WI38 (cell line): ENCODE data around the gene CCDC187.

Experiments used
- H3K4me3 ChIP-seq: 2 replicates; pipeline ENCODE4 v1.5.1; 2011; ENCODE audit warnings: low read depth, mild to moderate bottlenecking, control low read depth, low read length
- CTCF ChIP-seq: IDR thresholded peaks from 2 replicates; pipeline ENCODE4 v1.5.1; 2012; ENCODE audit warnings: low read depth, mild to moderate bottlenecking, control low read depth, low read length

The CCDC187 gene

GRCh38 chr9:136218673-136219072 lies 85.2 kb downstream of the CCDC187 start:
- TF ChIP-seq CTCF, result no peak
- no peak overlapping the region for H3K4me3 ChIP-seq

GRCh38 chr9:136218271-136218670 lies 85.6 kb downstream of the CCDC187 start:
- no peak overlapping the region for H3K4me3 ChIP-seq
- no peak for TF ChIP-seq CTCF

- TF ChIP-seq CTCF, result no peak
- no peak overlapping the region for H3K4me3 ChIP-seq
Measured at GRCh38 chr9:136216541-136217244, 87.2 kb downstream of the CCDC187 start.

- no peak for TF ChIP-seq CTCF
- H3K4me3 ChIP-seq, result no peak overlapping the region
Measured at GRCh38 chr9:136213733-136214132, 90.2 kb downstream of the CCDC187 start.

- no peak overlapping the region for H3K4me3 ChIP-seq
- no peak for TF ChIP-seq CTCF
Measured at GRCh38 chr9:136212345-136212950, 91.4 kb downstream of the CCDC187 start.

GRCh38 chr9:136211441-136212344 lies 92.2 kb downstream of the CCDC187 start:
- H3K4me3 ChIP-seq, result no peak overlapping the region
- no peak for TF ChIP-seq CTCF

- no peak overlapping the region for H3K4me3 ChIP-seq
- no peak for TF ChIP-seq CTCF
Measured at GRCh38 chr9:136211006-136211405, 92.9 kb downstream of the CCDC187 start.
